HG02885 (cell line): ENCODE measurements around the gene MBD2.
"Not testable (repeated sequence)": the region's sequence is repeated elsewhere in the genome, so short reads cannot be mapped to it uniquely, and the experiment has no call there.

Source experiments
- ATAC-seq: cut with Tn5 transposase; IDR thresholded peaks from one replicate; pipeline ENCODE4 v1.9.1; 2021; ENCODE audit warnings: mild to moderate bottlenecking; ENCODE audit not compliant: unreplicated experiment, poor library complexity

The MBD2 gene

DNA sequence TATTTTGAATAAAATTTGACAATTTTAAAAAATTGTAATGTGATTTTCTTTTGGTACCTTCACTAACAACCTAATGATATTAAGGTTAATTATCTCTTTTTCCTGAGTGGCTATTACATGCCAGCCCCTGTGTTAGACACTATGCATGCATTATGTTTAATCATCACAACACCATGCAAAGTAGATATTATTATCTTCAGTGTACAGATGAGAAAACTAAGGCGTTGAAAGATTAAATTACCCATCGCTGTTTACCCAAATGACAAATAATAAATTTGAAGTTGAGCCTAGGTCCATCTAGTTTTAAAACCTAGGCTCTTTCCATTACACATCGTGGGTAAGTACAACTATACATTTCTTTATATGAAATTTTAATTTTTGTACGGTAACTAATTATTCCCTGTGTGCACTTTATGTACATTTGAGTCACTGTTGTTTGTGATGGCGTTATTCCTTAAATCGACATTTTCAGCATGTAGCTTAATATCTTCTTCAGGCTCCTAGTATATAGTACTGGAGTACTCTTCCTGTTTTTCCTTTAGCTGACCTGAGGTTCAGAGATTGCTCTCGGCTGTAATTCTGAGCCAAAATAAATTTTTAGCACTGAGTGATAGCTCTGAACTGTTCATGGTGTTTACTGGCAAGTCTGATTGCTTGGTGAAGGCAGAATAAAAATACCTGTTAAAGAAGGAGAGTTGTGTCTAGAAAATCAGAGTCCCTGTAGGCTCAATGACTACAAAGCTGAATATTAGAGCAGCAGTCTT is 13.9 kb upstream of the MBD2 start:
- no peak for ATAC-seq

DNA sequence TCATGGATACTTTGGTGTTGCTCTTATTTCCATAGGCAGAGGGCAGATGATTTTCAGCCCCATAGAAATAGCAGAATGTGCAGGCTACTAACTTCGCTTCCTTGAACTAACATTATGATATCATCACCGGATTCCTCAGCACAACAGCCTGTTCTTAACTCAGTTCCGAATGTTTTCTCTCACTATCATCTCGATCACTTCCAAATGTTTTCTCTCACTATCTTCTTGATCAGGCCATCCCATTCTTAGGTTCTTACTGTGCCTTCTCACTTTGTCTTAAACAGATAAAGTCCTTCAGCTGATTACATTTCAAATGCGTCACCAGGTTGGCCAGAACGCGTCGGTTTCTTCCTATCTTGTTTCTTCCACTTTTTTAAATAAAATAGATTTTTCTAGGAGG is 11.4 kb upstream of the MBD2 start:
- ATAC-seq = no peak

DNA sequence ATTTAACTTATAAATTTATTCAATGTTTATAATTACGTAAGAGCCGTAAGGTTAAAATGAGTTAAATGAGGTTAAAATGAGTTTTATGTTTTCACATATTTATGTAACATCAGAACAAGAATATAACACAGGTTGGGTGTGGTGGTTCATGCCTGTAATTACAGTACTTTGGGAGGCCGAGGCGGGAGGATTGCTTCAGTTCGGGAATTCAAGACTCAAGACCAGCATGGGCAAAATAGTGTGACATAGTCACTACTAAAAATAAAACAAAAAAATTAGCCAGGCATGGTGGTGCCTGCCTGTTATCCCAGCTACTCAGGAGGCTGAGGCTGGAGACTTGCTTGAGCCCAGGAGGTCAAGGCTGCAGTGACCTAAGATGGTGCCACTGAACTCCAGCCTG is 9.3 kb upstream of the MBD2 start:
- ATAC-seq = no peak

DNA sequence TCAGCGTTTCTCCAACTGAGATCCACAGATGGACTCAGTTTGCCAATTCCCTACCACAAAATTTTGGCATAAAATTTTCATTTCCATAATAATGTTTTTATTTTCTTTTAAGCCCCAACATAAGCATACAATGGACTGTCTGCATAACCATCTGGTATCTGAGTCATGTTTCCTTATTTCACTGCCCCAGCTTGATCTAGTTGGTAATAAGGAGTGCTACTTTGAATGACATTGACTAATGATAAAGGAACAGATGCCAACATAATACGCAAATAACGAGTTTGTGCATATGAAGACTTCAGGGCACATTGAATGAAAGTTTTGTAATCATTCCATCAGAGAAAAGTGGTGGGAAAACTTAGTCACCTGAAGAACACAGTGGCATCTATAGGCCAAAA is 8.8 kb upstream of the MBD2 start:
- no peak for ATAC-seq

DNA sequence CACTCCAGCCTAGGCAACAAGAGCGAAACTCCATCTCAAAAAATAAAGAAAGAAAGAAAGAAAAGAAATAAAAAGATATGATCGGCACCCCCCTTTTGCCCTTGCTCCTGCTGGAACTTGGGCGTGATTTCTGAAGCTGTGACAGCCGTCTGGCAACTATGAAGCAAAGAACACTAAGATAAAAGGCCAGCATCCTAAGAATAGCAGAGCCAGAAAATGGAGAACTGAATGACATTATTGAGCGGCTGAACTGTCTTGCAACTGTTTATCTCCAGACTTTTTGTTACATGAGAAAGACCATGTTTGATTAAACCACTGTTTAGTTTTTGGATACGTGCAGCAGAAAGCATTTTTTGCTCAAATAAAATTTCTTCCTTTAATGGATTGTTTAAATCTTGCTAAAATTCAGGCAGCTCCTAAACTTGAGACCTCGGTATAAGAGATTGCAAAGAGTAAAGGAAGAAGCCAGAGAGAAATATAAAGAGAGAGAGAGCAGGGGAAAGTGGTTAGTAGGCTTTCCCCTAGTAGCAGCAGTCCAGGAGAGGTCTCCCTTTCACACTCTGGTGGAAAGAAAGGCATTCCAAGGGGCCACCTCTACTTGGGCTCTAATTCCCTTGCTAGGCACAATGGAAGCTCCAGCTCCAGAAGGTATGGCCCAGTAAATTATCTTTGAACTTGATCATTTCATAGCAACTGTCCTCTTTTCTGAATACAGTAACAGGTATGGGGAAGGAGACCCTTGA is 8.2 kb upstream of the MBD2 start:
- ATAC-seq = no peak

DNA sequence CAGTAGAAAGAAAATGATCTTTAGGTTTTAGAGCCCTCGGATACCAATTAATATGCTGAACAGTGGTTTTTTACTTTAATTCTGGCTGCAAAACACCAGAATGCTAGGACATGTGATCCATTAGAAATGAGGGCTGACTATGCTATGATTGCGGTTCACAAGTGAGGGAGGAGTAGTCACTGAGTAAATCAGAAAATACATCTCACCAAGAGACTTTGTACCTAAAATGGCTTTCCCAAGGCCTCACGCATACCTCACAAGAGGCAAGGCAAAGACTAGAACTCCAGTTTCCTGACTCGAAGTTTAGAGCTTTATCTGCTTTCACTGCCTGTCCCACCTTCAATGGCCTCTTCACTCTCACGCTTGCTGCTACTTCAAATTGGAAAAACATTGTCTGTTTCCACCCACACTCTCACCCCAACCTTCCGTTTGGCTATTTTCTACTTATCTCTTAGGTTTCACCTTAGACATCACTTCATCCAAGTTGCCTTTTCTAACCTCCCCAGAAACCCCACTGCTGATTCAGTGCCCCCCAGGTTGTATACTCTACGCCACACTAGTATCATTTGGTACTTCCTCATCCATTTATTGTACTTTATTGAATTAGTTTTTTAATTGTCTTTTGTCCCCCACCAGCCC is 5.1 kb upstream of the MBD2 start:
- ATAC-seq = peak; percentile 51

DNA sequence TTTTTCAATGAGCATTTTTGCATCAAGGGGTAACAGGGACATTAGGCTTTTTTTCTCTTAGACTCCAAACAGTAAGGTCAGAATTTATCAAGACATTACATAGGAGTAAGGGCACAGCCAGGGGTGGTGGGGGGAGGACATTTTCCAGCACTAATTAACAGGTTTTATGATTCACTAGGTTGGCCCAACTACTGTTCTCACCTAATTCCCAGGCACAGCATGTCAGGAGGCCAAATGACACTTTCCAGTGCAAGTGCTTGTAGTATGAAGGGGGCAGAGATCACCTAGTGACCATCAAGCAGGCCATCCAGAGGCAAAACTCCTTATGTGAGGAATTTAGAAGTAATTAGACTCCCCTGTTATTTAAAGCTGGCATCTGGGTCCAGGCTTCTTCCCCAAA is 3.9 kb upstream of the MBD2 start:
- ATAC-seq = no peak

DNA sequence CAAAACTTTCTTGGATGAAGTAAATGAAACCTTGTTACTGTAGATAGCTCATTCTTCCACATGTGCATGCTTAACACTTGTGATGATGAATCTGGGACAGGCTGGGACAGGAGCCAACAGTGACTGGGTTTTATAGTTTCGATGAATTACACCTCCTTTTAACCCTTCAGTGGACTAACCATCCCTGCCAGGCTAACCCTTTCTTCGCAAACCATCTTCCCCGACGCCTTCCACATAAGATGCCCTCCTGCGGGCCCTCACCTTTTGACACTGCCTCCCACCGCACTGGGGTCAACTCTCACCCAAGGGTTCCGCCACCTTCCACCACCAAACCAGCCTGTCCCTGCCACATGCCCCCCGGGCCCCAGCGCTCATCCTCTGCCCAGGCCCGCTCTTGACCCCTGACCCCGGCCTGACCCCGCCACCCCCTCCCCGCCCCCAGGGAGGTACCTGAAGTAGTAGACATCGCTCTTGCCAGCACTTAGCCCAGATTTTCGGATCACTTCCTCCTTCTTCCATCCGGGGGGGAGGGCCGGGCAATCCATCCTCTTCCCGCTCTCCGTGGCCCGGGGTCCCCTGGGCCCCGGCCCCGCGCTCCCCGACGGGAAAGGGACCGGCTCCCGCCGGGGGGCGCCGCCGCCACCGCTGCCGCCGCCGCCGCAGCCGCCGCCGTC is 764 bp downstream of the MBD2 start:
- peak; percentile 8 for ATAC-seq

DNA sequence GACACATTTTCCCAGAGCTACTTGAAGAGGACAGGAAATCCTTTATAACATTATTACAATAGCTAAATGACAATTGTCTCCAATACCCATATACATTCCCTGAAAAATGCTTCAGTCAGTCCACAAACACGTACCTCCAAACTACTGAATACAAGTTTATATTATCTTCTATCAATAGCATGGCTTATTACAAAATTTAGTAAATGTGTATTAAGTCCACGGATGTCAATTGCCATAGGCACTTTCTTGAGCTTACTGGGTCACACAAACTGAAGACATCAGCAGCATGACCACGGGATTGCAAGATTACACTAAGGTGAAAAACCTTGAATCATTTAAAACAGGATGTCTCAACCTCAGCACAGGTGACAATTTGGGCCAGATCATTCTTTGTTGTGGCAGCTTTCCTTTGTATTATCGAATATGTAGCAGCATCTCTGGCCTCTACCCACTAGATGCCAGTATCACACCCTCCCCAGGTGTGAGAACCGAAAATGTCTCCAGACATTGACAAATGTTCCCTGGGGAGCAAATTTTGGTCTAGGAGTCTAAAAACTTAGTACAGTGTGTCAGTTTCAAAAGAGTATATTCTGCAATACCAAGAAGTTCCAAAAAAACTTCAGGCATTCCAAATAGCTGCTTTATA is 1.4 kb downstream of the MBD2 start:
- peak; percentile 31 for ATAC-seq

DNA sequence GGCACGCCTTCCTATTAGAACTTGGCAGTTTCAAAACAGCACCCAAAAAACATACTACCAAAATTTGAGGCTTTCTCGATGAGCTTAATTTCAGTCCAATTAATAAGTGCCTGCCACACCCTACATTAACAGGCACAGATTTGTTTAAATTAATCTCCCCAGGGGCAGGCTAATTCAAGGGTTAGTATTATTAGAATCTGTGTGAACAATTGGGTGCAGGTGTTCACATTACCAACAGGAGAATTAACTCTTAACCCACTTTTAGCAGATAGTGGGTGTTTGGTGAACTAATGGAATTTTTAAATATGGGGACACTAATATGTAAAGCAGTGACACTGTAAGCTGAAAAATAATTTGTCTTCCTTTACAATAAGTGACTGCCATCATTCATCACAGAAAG is 4.1 kb downstream of the MBD2 start:
- ATAC-seq = no peak

DNA sequence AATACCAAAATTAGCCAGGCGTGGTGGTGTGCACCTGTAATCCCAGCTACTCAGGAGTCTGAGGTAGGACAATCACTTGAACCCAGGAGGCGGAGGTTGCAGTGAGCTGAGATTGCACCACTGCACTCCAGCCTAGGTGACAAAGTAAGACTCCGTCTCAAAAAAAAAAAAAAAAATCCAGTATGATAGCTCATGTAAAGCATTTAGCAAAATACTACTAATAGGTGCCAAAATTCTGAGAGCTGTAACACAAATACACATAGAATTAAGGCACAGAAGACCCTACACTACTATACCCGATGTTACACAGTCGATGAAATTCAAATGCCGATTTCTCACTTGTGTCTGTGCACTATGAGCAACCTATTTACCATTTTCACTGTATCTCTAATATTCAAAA is 5.7 kb downstream of the MBD2 start:
- ATAC-seq = not testable (repeated sequence)

DNA sequence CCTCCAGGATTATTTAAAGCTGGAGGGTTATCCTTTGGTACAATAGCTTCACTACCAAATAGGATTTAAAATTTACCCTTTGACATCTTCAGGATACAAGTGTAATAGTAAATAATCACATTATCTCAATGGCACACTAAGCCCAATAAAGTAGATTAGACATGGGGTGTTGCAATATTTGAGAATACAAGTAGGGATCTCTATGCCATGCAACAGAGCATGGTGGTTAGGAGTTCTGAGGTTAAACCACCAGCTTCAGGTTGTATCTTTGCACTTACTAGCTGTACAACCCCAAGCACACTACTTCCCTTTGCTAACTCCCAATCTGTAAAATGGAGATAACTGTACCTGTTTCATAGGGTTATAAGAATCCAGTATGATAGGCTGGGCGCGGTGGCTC is 6.2 kb downstream of the MBD2 start:
- no peak for ATAC-seq

DNA sequence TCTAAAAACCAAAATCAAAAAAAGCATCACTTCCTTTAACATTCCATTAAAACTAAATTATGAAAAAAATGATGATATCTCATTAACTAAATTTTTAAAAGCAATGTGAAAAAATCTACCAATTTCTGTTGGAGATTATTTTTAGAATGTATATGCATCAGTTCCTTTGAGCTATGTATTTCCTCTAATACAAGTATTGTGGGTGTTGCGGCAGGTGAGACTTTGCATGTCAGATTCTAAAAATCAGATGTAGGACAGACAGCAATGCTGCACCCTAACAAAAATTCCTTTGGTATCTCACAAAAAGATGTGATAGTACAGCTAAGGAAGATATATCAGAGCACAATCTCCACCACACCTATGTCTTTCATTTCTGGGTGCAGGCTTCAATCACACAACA is 6.8 kb downstream of the MBD2 start:
- ATAC-seq = peak; percentile 53

DNA sequence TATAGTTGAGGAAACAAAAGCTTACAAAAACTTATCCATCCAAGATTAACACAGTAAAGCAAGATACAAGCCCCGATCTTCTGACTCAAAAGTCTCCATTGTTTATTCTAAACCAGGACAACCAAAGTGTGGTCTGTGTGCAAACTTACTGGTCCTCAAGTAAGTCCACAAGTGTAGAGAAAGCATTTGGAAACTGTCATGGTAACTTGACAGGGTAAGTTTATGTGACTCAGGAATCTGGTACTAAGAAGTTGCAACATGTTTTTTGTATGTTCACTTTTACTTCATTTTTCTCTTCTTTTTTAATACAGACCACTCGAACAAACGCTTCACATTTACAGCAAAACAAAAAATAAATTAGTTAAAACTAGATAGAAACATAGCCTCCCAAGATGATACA is 9.4 kb downstream of the MBD2 start:
- ATAC-seq = no peak

DNA sequence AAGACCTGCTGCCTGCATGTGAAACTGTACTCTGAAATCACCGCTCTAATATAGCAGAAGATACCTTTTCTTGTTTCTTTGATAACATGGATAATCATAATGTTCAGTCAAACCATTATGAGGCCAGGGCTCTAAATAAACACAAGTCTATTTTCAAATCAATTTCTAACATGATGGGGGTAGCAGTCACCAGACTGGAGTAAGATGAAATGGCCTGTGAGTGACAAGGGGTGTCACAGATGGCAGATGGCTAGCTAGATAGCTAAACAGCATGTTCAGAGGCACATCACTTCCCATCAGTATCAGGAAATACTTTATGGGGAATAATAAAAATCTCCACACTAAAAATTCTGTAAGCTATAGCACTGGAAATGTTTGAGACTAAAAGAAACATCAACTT is 14.0 kb downstream of the MBD2 start:
- peak; percentile 46 for ATAC-seq

DNA sequence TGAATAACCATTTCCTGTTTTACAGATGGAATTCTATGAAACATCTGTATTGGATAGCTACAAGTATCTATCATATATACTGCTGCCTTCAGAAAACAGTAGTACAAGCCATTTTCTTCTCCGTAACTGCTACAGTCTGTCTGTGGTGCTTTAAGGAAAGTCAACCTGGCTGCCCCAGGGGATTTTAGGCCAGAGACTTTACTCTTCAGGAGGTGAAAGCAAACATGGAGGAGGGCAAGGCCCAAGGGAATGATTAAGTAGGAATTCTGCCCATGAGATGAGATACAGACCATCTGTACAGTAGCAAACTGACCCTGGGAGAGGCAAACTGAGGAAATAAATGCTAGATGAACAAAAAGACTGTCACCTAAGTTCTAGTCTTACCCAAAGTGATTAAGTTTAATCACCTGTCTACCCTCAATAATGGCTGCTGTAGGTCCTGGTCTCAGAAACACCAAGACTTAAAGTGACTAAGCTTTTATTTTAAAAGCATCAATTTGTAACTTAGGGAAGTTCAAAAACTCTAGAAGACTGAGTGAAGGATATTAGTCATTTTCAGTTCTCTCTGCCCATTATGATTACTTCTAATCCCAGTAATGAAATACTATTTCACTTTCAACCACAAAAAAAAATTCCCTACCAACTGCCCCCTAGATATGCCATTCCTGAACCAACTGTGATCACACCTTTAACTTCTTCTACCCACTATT is 14.8 kb downstream of the MBD2 start:
- ATAC-seq = peak; percentile 80

DNA sequence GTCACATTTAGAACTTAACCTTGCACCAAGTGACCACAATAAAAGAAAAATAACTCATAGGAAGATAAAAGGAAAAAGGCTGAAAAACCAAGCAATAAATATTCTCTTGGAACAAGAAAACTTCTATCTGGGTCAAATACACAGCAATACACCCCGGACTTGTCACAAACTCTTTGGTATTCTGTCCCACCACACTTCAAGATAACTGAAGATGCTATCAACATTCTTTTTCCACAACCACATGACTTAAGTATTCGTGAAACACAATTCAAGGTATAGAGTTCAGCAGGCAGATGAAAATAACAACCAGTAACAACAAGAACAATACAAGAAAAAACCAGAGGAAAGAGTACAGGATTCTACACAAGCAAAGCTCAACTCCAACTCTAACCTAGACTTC is 18.0 kb downstream of the MBD2 start:
- ATAC-seq = no peak

DNA sequence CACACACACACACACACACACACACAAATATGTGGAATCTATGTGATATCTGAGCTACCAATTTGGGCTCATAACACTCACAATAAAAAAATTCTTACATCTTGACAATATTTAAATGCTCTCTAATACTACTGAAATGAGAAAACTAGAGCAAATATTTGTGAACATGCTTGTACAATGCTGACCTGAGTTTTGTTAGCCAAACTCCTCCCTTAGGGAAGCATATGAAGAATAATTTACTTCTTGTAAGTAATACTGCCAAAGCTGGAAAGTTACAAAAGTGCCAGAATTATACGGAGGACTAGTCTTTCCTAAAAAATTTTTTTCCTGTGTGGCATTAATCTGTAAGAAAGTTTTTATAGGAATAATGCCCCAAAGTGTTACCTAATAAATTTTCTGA is 18.5 kb downstream of the MBD2 start:
- ATAC-seq = no peak

DNA sequence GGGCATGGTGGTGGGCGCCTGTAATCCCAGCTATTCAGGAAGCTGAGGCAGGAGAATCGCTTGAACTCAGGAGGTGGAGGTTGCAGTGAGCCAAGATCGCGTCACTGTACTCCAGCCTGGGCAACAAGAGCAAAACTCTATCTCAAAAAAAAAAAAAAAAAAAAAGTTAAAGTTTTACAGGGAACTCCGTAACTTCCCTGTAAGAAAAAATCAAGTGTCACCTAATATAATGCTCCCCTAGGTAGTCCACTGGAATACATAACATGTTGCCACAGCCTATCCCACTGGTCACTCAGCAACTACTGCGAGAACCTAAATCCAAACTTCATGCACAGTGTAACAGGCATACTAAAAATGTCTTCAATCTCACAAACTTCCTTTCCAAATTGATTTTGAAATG is 19.0 kb downstream of the MBD2 start:
- not testable (repeated sequence) for ATAC-seq

DNA sequence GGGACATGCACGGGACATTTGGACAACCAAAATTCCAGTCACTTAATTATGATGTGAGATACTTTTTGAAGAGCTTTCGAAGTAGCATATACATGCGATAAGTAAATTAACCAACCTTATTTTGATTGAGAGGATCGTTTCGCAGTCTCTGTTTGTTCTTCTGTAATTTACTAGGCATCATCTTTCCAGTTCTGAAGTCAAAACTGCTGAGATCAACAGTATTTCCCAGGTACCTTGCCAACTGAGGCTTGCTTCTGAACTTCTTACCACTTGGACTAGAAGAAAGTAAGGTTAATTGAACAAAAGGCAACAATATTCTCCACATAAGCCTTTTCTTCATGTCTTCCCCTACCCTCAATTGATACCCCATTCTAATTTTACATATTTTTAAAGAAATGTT is 19.6 kb downstream of the MBD2 start:
- ATAC-seq = no peak
